NCI-H2081 treated with DMSO at 0.1 percent for 48 hours (cell line): ENCODE data around the gene C2CD4D.

Source experiments
- DNase-seq: peaks from one replicate; lab custom pipeline; 2025; lab: John Stamatoyannopoulos, UW

The C2CD4D gene

DNA sequence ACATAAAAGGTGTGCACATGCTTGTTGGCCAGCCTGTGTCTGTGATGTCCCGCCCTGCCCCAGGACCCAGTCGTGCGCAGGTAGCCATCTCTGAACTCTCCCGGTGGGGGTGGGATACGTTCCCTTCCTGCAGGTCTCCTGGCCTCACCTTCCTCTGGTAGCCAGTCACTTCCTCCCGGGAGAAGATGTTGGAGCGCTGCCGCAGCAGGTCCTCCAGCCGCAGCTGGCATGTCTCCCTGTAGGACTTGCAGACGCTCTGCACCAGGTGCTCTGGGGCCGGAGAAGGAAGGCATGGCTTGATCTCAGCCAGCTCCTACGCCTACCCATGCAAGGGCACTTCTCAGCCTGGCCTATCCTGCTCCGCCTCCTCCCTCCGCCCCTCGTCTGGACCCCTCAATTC, 25.2 kb downstream of the C2CD4D start:
- no peak for DNase-seq

DNA sequence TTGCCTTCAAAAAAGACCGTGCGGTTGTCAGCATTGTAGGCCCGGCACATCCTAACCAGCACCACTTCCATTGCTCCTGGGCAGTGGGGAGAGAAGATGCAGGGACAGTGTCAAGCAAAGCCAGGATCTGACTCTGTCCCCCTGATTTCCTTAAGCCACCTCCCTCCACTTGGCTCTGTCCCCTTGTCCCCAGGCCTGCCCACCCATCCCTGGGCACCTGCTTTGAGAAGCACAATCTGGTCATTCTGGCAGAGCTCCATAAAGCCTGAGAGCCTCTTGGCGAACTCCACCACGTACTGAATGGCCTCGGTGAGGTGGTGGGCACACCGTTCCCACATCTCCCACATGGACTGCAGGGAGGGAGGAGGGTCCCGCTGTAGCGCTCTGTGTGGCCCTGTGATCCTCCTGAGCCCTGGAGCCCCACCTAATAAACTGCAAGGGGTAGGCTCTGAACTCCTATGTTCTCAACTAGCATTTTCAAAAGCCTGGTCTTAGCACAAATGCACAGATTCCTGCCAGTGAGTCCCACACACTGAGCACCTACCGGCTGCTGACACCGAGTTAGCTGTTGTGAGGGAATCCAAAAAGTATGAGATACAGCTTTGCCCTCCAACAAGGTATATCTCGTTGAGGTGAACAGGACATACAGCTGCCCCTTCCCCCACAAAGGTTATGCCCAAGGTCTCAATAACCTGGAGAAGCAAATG, 26.2 kb downstream of the C2CD4D start:
- no peak for DNase-seq

DNA sequence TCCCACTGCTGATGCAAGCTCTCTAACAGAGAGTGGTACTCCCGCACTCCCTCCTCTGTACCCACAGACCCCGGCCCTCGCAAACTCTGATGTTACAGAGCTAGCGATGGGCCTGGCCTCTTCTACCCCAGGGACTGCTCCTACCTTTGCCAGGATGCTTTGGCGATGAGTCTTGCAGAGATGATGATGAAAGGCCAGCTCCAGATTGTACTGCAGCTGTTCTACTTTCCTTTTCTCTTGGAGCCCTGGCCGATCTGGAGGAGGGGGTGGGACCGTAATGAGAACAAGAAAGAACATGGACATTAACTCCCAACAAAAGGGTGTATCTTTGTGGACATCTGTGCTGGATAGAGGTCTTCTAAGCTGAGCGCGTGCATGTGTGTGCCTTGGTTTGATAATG, 28.4 kb downstream of the C2CD4D start:
- no peak for DNase-seq

DNA sequence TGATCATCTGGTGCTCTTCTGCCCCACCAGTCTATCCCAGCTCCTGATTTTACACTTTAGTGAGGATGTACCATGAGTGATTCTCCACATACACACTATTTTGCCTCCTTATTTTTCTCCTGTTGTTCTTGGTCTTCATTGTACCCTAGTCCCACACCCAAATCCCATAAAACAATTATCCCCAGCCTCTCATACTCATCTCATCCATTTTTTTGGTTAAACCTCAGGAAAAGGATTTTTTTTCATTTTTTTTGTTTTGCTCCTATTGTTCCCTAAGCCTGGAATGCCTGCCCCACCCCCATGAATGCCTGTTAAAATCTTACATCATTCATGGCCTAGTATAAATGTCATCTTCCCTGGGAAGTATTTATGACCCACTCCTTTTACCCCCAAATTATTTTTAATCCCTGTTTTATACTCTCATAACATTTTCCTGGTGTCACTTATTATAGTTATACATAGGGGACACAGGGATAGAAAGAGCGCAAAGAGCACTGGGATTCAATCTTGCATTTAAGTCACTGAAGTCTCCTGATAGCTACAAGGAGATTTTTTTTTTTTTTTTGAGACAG, 29.5 kb downstream of the C2CD4D start:
- no peak for DNase-seq

DNA sequence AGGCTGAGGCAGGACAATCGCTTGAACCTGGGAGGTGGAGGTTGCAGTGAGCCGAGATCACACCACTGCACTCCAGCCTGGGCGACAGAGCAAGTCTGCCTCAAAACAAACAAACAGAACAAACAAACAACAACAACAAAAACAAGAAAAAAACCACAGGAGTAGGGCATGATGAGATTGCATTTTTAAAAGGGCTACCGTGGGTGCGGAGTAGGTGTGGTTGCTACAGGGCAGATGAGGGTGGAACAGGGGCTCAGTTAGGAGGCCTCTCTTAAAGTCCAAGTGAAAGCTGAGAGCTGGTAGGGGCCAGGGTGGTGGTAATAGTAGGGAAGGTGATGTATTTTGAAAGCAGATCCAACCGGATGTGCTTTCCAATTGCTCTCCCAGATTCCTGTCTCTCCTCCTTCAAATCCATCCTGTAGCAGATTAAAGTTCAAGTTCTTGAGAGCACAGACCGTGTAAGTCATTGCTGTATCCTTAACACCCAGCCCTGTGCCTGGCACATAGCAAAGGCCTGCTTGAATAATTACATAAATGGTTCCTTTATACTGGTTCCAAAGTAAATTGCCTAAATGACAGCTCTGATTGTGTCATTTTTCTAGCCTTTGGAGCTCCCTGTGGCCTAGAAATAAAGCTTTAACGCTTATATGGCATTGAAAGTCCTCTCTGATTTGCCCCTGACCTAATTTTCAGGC, 30.2 kb downstream of the C2CD4D start:
- DNase-seq = no peak

DNA sequence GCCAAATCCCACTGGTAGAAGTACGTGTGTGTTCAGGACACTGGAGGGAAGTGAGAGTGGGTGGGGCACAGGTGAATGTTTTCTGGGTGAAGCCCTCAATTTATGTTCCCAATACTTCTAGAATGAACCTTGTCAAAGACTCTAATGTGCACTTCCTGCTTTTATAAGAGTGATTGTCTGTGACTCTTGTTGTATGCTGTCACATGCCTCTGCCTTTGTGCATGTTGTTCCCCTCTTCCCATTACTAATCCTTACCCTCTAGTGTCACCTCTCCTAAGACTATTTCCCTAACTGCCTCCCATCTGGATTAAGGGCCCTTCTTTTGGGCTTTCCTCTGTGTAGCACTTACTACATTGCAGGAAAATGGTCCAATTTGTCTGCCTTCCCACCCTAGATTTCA, 31.9 kb downstream of the C2CD4D start:
- no peak for DNase-seq

DNA sequence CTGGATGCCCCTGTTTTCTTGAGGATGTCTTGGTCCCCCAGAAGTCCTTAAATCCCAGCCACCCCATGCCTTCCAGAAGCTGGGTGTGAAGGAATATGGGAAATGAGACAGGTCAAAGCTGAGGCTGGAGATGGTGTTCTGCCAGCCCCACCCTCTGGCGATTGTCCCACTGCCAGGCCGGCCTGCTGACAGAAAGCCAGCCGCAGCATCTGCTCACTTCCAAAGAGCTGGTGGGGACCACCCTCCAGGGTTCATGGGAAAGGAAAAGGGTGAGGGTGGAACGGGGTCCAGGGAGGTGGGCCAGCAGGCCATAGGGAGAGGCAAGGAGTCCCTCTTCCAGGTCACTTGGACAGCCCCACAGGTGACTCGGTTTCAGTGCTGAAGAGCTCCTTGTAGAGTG, 32.5 kb downstream of the C2CD4D start:
- DNase-seq = no peak

DNA sequence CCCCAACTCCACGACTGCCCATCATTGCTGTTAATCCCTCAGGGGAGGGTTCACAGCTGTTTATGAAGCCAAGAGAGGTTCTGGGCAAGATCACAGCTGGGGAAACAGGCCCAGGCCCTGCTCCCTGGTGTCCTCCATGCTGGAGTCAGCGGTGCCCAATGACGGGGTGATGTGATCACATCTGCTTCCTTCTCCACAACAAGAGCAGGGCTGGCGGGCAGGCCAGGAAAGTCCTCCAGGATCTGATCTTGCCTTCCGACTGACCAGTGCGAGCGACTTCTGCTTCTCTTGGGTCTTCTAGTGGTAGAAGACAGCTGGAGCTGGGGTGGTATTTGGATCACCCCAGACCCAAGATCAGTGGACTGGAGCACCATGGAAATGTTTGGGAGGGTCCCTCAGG, 33.5 kb downstream of the C2CD4D start:
- no peak for DNase-seq

DNA sequence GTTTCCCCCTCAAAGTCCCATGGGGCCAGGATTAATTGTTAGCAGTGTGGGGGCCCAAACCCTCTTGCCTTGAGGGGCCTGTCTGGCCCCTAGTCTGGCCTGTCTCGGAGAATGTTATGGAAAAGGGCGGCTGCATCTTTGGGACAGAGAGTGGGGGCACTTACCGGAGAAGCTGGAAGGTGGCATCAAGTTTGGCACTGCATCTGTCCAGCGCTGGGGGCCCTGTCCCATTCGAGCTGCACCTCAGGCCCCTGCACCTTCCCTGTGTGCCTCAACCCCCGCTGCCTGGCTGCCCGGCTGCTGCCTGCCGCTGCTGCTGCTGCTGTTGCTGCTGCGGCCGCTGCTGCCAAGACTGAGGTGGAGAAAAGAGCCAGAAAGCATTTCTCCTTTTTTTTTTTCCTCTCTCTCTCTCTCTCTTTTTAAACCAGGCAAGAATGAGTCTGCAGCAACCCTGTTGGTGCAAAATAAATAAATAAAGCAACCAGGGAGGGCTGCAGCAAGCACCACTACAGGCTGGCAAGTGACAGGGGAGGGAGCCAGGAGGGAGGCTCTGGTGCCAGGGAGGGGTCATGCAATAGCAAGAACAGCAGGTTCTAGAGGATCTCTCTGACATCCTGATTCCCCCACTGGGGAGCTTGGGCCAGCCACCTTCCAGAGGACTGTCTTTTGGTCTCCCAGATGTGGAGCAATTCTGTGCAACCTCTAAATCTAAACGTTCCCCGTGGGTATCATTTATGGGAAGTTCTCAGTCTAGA, 34.4 kb downstream of the C2CD4D start, which contains the start of gene LINGO4:
LINGO4 (minus strand) TSS at position 354 of the 755 bp plus-strand sequence. CDS start 2,715 bp downstream, outside the sequence.
- no peak for DNase-seq

DNA sequence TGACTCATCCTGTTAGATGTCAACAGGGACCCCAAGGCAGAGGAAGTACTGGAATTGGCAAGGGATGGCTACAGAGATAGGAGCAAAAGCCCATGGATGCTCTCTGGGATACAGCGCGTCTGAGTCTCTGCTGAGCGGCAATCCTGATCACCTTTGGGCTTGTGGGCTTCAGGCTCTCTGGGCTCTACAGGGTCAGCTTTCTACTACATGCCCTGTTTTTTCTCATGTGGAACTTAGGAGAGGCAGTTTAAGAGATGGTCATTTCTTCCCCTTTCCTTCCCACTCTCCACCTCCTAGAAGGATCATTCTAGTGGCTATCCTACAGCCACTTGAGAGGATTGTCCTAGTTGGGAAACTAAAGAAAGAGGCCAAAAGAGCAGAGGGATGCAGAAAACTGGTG, 35.7 kb downstream of the C2CD4D start:
- no peak for DNase-seq

DNA sequence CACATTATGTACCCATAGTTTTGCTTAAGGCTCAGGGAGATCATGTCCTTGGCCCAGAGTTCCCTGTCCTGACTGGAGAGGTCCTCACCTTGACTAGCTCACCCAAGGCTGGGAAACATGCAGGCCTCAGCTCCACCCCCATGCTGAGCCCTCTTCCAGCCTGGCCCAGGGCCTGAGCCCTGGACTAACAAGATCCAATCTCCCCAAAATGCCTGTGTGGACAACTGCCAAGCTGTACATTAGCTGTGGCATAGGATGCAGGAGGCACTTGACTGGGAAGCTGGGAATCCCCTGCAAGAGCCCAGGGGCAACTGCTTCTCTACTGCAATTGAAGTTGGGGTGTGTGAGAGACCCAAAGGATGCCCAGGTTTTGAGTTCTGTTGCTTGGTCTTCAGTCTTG, 36.5 kb downstream of the C2CD4D start:
- DNase-seq = no peak

DNA sequence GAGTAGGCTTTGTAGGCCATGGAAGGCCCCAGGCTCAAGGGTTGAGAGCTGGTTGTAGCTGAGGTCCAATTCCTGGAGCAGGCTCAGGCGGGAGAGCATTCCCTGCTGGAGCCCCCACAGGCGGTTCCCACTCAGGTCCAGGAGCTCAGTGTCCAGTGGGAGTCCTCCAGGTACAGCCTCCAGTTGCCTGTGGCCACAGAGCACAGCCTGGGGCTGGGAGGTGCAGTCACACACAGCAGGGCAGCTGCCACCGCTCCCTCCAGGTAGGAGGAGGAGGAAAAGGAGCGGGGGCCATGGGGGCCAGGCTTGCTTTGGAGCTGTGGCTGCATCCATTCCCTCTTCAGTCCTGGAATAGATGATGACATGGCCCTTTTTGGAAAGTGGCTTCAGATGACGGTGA, 37.2 kb downstream of the C2CD4D start:
- no peak for DNase-seq

DNA sequence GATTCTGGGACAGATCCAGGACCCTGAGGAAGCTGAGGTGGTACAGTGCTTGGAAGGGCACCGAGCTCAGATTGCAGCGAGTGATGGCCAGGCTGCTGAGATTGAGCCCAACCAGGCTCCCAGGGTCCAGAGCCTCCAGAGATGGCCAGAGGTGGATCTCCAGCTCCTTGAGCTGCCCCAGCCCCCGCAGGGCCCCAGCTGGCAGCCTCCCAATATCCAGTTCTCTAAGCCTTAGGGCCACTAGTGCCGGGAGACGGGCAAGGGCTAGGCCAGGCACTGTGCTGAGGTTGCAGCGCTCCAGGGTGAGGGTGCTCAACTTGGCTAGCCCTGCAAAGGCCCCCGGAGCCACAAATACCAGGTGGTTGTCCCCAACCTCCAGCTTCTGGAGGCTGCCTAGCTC, 37.8 kb downstream of the C2CD4D start:
- no peak for DNase-seq

DNA sequence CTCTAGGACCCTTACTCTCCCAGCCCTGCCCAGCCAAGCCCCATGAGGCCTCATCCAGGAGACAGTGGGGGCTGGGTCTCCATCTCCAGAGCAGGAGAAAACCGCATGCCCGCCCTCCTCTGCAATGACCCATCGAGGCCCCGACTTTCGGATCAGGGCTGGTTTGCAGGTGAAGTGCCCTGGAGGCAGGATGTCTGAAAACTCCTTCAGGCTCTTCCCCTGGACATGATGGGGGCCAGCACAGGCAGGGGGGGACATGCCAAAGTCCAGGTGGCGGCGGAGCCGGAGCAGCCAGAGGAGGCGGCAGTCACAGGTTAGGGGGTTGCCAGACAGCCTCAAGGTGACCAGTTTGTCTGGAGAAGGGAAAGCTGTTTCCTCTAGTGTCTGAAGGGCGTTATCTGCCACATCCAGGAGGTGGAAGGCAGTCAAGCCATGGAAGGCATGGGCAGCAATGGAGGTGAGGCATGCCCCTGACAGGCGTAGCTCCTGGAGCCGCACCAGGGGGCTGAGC, 38.3 kb downstream of the C2CD4D start:
- DNase-seq = no peak

DNA sequence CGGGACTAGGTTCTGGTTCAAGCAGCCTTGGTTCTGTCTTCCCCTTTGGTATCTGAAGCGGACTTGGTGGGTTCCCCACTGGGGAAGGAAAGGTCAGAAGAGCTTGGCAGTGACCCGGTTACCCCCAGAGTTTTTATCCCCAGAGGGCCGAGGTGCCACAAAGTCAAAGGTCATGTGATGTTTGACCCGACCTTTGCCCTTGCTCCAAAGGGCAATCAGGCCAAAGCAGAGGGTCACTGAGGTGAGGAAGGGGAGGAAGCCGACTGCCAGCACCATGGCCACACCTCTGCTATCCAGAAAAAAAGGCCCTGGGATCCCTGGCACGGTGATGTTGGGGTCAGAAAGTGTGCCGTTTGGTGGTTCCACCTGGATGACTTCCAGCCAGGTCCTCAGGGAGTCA, 38.8 kb downstream of the C2CD4D start:
- no peak for DNase-seq

DNA sequence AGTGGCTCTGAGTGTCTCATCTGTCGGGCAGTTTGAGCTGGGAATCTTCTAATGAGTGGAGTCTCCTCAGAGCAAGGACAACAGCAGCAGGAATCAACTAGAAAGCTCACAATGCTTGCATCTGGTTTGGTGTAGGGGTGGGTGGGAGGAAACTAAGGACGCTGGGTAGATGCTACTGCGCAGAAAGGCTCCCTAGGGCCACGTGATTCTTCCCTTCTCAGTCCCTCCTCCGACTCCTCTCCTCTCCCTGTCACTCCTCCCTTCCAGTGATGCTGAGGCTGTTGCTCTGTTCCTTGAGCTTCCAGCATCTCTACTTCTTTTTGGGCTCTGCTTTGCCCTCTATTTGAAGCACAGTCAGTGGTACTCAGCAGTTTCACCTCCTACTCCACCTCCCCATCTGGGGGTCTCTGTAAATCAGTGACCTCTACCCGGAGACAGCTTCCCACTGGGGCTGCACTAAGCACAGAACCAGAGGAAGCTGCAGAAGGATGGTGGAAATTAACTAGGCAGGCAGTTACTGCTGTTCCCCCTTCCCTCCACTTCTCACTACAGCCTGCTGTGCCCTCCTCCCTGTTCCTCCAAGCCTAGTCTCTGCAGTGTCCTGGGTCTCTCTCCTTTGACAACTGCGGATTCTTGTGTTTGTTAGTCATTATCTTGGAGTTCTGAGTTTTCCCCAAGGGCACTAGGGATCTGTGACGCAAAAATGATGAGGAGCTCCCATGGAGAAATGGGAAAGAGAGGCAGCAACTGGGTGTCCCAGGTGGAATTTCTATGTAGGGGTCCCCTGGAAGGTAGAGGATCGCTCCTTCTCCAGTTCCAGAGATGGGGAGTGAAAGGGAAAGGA, 40.2 kb downstream of the C2CD4D start:
- no peak for DNase-seq

DNA sequence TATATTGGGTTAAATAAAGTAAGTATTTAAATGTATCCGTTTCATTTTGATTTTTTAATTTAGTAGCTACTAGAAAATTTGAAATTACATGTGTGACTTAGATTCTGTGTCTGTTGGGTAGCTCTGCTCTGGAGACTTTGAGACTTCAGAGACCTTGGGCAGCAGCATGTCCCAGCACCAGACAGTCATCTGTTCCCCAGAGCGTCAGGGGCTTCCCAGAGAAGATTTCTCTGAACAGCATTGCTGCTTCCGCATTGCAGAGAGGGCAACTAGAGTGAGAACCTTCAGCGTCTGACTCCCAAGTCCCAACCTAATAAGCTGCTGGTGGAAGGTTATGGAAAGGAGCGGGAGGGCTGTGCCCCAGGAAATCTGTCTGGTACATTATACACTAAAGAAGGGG, 41.0 kb downstream of the C2CD4D start:
- no peak for DNase-seq

DNA sequence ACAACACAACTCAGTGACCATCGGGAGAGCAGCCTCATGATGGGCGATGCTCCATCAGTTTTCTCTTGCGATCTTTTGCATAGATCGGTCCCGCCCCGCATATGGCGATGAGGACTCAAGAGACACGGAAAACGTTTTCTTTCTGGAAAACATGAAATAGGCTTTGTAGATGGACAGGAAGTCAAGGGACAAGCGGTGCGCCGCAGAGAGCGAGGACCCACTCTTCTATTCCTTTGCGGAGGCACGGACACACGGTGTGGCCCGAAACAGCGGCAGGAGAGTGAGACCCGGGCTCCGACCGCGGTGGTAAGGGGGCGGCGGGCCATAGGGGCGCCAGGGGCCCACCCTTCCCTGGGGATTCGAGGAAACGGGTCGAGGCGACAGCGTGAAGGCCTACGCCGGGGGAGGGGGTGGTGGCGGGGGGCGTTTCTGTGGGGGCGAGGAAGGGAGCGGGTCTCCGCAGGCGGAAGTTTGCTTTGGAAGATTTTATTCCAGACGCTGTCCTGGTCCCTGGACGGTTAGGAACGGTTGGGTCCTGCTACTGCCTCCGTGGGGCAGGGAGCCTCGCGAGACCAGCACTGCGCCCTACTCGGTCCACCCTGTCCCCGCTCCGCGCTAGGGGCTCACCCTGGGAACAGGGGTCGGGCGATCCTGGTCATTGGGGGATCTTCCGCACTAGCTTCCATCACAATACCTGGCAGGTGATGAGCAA, 48.5 kb downstream of the C2CD4D start:
- no peak for DNase-seq

DNA sequence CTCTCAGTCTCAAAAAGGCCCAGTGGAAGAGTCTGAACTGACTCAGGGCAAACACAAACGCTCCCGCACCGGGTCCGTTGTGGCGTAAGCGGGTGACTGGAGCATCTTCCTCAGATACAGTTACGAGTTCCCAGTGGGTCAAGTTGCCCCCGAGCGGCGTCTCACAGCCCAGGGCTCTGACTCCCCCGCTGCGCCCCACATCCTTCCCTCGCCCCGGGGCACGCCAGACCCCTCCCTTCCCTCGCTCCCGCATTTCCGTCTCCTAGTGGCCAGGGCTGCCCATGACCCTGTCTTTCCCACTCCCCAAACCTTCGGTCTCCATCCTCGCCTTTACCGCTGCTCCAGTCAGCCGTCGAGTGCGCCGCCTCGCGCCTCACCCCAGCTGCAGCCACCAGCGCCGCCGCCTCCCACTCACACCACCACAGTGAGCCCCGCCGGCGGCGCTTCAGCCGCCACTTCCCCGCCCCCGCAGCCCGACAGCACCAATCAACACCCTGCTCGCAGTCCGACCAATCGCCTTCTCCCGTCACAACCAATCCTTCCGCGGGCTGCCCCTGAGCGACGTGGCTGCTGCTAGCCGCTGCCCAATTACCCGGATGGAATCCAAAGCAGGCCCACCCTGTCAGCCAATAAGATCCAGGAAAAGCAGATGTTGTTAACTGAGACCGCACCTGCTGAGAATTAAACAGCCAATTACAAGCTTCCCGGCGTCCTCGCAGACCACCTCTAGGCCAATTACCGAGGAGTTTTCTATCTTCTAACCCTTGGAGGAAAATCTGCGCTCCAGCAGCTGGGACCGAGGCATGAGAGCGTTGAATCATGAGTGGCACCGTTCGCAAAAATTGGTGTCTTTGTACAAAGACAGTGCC, 49.3 kb downstream of the C2CD4D start, which contains the start of gene TDRKH:
TDRKH (minus strand) TSS at position 430 of the 869 bp plus-strand sequence. CDS start 7,478 bp downstream, outside the sequence.
- peak; percentile 100 for DNase-seq
